Mesendoderm (in vitro differentiated cells): ENCODE results near the gene LMCD1.

Experiments
- DNase-seq: peaks from one replicate; pipeline ENCODE4 v3.0.0; 2013
- H2AK5ac ChIP-seq: 2 replicates; pipeline ENCODE4 v1.6.1; 2013; ENCODE audit warnings: low read length, inconsistent platforms
- H2BK120ac ChIP-seq: 2 replicates; pipeline ENCODE4 v1.6.1; 2013; ENCODE audit warnings: low read depth, mild to moderate bottlenecking, low read length, moderate library complexity, mixed read lengths
- H2BK15ac ChIP-seq: replicated peaks from 2 replicates; pipeline ENCODE4 v1.6.1; 2013; ENCODE audit warnings: low read depth, mild to moderate bottlenecking, moderate library complexity
- H2BK5ac ChIP-seq: 2 replicates; pipeline ENCODE4 v1.6.1; 2013; ENCODE audit warnings: low read length, inconsistent platforms
- H3K18ac ChIP-seq: 2 replicates; pipeline ENCODE4 v1.6.1; 2013; ENCODE audit warnings: mild to moderate bottlenecking, low read length, mixed read lengths
- H3K23ac ChIP-seq: one replicate; pipeline ENCODE4 v1.6.1; 2013; ENCODE audit warnings: low read length
- H3K27ac ChIP-seq: 2 replicates; pipeline ENCODE4 v1.5.1; 2013; ENCODE audit warnings: low read depth, mild to moderate bottlenecking, inconsistent platforms, low read length, moderate library complexity
- H3K27me3 ChIP-seq: 2 replicates; pipeline ENCODE4 v1.6.1; 2013; ENCODE audit warnings: low read length, control low read depth, mild to moderate bottlenecking, inconsistent platforms; ENCODE audit not compliant: insufficient read depth, poor library complexity
- H3K36me3 ChIP-seq: 2 replicates; pipeline ENCODE4 v1.6.1; 2013; ENCODE audit warnings: low read length, inconsistent platforms; ENCODE audit not compliant: control insufficient read depth, insufficient read depth
- H3K4ac ChIP-seq: one replicate; pipeline ENCODE4 v1.6.1; 2013; ENCODE audit warnings: low read depth, mild to moderate bottlenecking, low read length, moderate library complexity
- H3K4me1 ChIP-seq: 2 replicates; pipeline ENCODE4 v1.6.1; 2013; ENCODE audit warnings: low read depth, low read length, inconsistent platforms; ENCODE audit not compliant: control insufficient read depth
- H3K4me2 ChIP-seq: 2 replicates; pipeline ENCODE4 v1.6.1; 2013; ENCODE audit warnings: low read length
- H3K4me3 ChIP-seq: 2 replicates; pipeline ENCODE4 v1.5.1; 2013; ENCODE audit warnings: mild to moderate bottlenecking, low read length
- H3K56ac ChIP-seq: one replicate; pipeline ENCODE4 v1.6.1; 2013; ENCODE audit warnings: low read length
- H3K79me1 ChIP-seq: 2 replicates; pipeline ENCODE4 v1.6.1; 2013; ENCODE audit warnings: low read length, inconsistent platforms
- H3K79me2 ChIP-seq: 2 replicates; pipeline ENCODE4 v1.6.1; 2013; ENCODE audit warnings: mild to moderate bottlenecking, low read length; ENCODE audit not compliant: control insufficient read depth, insufficient read depth
- H3K9ac ChIP-seq: 2 replicates; pipeline ENCODE4 v1.6.1; 2013; ENCODE audit warnings: low read length, inconsistent platforms
- H4K5ac ChIP-seq: one replicate; pipeline ENCODE4 v1.6.1; 2013; ENCODE audit warnings: low read length
- H4K8ac ChIP-seq: one replicate; pipeline ENCODE4 v1.6.1; 2013; ENCODE audit warnings: low read depth, mild to moderate bottlenecking, control low read depth, low read length, moderate library complexity
- WGBS: extraction: QIAGEN DNeasy Blood & Tissue Kit; methylation state at CpG from one replicate; pipeline ENCODE4 v1.1.7; 2013; ENCODE audit warnings: low lambda C conversion rate, missing lambda C conversion rate; ENCODE audit not compliant: insufficient coverage; ENCODE audit errors: extremely low coverage; 5-methylcytosine and 5-hydroxymethylcytosine counted together

Gene LMCD1

DNA sequence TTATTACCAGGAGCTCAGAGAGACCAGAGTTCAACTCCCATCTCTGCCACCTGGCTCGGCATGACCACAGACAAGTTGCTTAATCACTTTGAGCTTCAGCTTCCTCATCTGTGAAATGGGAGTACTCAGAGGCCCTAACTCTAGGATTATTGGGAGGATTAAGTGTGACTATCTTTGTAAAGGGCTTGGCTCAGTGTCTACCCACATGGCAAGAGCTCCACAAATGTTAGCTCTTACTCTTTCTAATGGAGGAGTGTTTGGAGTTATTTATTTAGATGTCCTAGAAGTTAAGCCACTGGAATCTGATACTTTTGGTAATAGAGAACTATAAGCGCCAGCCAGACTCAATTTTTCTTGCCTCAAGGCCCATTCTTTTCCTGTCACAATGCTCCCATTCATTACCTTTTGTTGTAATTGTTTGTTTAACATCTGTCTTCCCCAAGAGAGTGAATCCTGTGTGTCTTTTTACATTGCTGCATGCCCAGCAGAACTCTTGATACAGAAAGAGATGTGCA lies 12.3 kb upstream of the LMCD1 start:
- no peak overlapping the region for H3K27ac ChIP-seq

DNA sequence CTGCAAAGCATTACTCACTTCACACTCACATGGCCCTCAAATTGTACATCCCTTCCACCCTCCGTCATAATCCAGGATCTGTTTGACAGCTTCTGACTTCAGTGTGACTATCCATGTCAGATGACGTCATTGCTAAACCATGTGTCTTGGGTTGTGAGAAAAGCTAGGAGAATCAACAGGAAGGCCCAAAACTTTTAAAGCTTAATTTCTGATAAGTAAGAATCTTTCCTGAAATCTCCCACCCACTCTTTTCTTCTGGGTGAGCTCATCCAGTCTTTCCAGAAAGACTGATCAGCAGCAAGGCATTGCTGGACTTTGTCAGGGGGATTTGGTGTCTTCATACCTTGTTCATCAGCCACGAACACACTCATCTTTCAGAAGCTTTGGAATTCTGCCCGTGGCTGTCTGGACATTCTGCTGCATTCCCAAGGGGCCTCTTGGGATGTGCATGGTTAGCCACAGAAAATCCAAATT lies 11.5 kb upstream of the LMCD1 start:
- Histone ChIP-seq H2BK15ac (no peak overlapping the region), H3K4ac (no peak overlapping the region), H3K18ac (no peak overlapping the region), H3K79me1 (no peaks in the 10 kb centered on the region), H3K4me3 (no peak overlapping the region), H3K56ac (no peak overlapping the region), H2AK5ac (no peak overlapping the region), H3K4me2 (no peak overlapping the region), H3K36me3 (no peaks in the 10 kb centered on the region), H3K79me2 (no peaks in the 10 kb centered on the region), H4K8ac (no peak overlapping the region), H2BK120ac (no peak overlapping the region), H2BK5ac (no peak overlapping the region), H3K27me3 (no peaks in the 10 kb centered on the region), H3K23ac (no peak overlapping the region), H3K4me1 (peaks cover 3% of the 10 kb centered on the region), H3K9ac (no peak overlapping the region), H4K5ac (no peak overlapping the region), H3K27ac (no peak overlapping the region)
- WGBS = no CpG with 5 or more reads among the region's 4 CpGs
- peak; percentile 50 for DNase-seq

More for the DNA sequence above, 12.3 kb upstream of the LMCD1 start:
- no peak overlapping the region for H3K23ac ChIP-seq
- no peaks in the 10 kb centered on the region for H3K79me2 ChIP-seq
- no peaks in the 10 kb centered on the region for H3K79me1 ChIP-seq
- no peak overlapping the region for H2BK15ac ChIP-seq
- no peak overlapping the region for H3K9ac ChIP-seq
- H3K56ac ChIP-seq = no peak overlapping the region
- no peak overlapping the region for H2BK5ac ChIP-seq
- H3K27me3 ChIP-seq = no peaks in the 10 kb centered on the region
- H4K8ac ChIP-seq = no peak overlapping the region
- no peak overlapping the region for H3K4ac ChIP-seq
- no peak overlapping the region for H3K4me2 ChIP-seq
- peaks cover 3% of the 10 kb centered on the region for H3K4me1 ChIP-seq
- H3K18ac ChIP-seq = no peak overlapping the region
- no peak for DNase-seq
- no peak overlapping the region for H4K5ac ChIP-seq
- no CpG with 5 or more reads among the region's 2 CpGs for WGBS
- H3K36me3 ChIP-seq = no peaks in the 10 kb centered on the region
- no peak overlapping the region for H2BK120ac ChIP-seq
- no peak overlapping the region for H3K4me3 ChIP-seq
- no peak overlapping the region for H2AK5ac ChIP-seq

DNA sequence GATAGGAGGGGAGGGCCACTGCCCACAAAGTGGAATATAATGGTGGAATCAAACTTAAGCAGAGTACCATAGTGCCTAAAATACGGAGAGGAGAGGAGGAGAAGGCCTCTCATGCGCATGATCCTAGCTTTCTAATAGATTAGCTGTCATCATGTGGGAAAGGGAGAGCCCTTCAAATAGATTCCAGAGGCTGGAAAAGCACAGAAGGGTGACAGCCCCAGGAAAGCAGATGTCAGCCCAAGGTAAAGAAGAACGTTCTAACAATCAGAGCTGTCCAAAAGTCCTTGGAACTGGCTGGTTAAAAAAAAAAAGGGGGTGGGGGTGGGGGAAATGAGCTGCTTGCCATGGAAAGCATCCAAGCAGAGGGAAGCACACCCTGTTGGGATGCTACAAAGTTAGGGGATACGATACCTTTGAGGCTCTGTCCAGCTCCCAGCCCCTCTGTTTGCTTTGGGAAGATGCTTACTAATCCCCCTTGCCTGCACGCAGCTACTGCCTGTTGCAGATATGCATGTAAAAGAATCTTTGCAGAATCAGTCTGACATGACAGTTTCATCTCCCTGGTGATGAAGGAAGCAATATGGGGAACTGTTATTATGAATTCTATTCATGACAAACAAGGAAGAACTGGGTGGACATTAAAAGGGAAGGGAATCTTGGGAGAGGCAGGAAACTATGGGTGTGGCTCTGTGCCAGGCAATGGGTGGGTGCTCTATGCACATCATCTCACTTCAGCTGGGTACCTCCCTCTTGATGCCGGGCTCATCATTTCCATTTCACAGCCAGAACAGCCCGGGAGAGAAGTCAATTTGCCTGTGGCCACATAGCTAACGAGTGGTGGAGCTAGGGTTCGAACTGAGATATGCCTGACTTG lies 10.1 kb upstream of the LMCD1 start:
- Histone ChIP-seq H3K56ac (no peak overlapping the region), H2BK15ac (no peak overlapping the region), H4K8ac (no peak overlapping the region), H3K9ac (no peak overlapping the region), H3K4me1 (peaks cover 3% of the 10 kb centered on the region), H3K27me3 (no peaks in the 10 kb centered on the region), H3K4ac (no peak overlapping the region), H2AK5ac (no peak overlapping the region), H4K5ac (no peak overlapping the region), H3K36me3 (no peaks in the 10 kb centered on the region), H3K79me1 (no peaks in the 10 kb centered on the region), H2BK120ac (no peak overlapping the region), H3K18ac (no peak overlapping the region), H2BK5ac (no peak overlapping the region), H3K4me2 (no peak overlapping the region), H3K4me3 (no peak overlapping the region), H3K79me2 (no peaks in the 10 kb centered on the region), H3K23ac (no peak overlapping the region), H3K27ac (no peak overlapping the region)
- no peak for DNase-seq
- no CpG with 5 or more reads among the region's 9 CpGs for WGBS

DNA sequence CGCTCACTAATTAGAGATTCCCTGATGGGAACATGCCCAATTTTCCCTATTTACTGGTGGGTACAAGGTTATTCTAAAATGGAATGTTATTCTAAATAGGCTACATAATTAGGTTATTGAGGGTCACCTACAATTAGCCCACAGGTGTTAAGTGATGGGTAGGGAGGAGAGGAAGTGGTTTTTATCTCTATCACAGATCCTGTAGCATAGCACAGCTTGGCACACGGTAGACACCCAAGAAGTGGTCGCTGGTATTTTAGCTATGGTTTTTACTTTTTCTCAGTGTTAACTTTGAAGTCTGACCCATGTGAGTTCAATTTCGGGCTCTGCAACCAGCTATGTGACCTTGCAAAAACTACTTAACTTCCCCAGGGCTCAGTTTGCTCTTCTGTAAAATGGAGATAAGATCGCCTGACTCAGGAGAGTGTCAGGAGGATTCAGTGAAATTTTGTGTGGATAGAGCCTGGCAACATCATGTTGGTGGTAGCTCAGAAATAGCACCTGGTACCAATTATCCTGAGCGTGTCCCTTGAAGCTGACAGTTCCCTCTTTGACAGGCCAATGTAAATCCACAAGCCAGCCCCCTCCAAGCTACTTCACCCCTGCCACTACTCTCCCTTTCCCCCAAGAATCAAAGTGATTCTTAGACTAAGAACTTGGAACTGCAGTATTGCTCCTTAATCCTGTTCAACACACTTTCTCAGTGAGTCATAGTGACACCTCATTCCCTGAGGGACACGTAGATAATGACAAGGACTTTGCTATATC lies 8.7 kb upstream of the LMCD1 start:
- Histone ChIP-seq H3K4me2 (no peak overlapping the region), H4K8ac (no peak overlapping the region), H3K79me1 (no peaks in the 10 kb centered on the region), H3K4me1 (peaks cover 3% of the 10 kb centered on the region), H3K23ac (no peak overlapping the region), H3K36me3 (no peaks in the 10 kb centered on the region), H2AK5ac (no peak overlapping the region), H2BK5ac (no peak overlapping the region), H4K5ac (no peak overlapping the region), H3K27ac (no peak overlapping the region), H3K4me3 (no peak overlapping the region), H3K79me2 (no peaks in the 10 kb centered on the region), H3K56ac (no peak overlapping the region), H3K4ac (no peak overlapping the region), H3K18ac (no peak overlapping the region), H3K27me3 (no peaks in the 10 kb centered on the region), H2BK120ac (no peak overlapping the region), H2BK15ac (no peak overlapping the region), H3K9ac (no peak overlapping the region)
- peak; percentile 56 for DNase-seq
- WGBS = no CpG with 5 or more reads among the region's 7 CpGs

DNA sequence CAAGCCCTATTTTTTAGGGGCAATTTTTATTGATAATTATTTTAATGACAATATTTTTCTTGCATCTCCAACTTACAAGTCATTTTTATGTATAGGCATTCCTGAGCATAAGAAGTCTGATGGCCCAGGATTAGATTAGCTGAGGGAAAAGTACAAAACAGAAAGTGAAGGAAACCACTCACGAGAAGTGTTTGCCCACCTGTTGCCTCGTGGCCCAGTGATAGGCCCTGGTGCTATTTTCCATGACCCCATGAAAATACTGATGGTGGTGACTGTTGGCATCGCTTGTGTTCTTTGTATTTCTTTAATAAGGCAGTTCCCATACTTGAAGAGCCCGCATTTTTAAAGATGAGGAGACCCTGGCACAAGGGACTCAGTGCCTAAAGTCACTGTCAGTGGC lies 7.9 kb upstream of the LMCD1 start:
- Histone ChIP-seq H4K8ac (no peak overlapping the region), H3K36me3 (no peaks in the 10 kb centered on the region), H3K4ac (no peak overlapping the region), H3K4me2 (no peak overlapping the region), H2BK5ac (no peak overlapping the region), H3K79me1 (no peaks in the 10 kb centered on the region), H3K27ac (no peak overlapping the region), H2BK120ac (no peak overlapping the region), H3K79me2 (no peaks in the 10 kb centered on the region), H3K4me3 (no peak overlapping the region), H3K23ac (no peak overlapping the region), H2AK5ac (no peak overlapping the region), H3K27me3 (no peaks in the 10 kb centered on the region), H3K4me1 (peaks cover 3% of the 10 kb centered on the region), H4K5ac (no peak overlapping the region), H3K9ac (no peak overlapping the region), H2BK15ac (no peak overlapping the region), H3K18ac (no peak overlapping the region), H3K56ac (no peak overlapping the region)
- no CpG with 5 or more reads among the region's 4 CpGs for WGBS
- DNase-seq = no peak
